Duodenal mucosa (tissue), 2 donors: ENCODE data around the gene SLK.
A peak's percentile ranks its signal among the peaks of the same experiment; 100 is the strongest.

ENCODE experiments used
- H3K27ac ChIP-seq: one replicate; pipeline ENCODE4 v1.7.0; 2013; ENCODE audit warnings: low read depth, low read length
- H3K27me3 ChIP-seq, 2 donors: one replicate each; pipeline ENCODE4 v1.7.0; 2013; ENCODE audit warnings: low read length in 2 of 2, control low read depth in 1 of 2; ENCODE audit not compliant: insufficient read depth in 2 of 2, control insufficient read depth in 1 of 2
- H3K36me3 ChIP-seq, 2 donors: one replicate each; pipeline ENCODE4 v1.7.0; 2013; ENCODE audit warnings: low read length in 2 of 2, control low read depth in 1 of 2; ENCODE audit not compliant: insufficient read depth in 2 of 2, control insufficient read depth in 1 of 2
- H3K4me1 ChIP-seq, 2 donors: one replicate each; pipeline ENCODE4 v1.7.0; 2013; ENCODE audit warnings: low read length in 2 of 2, control low read depth in 1 of 2; ENCODE audit not compliant: insufficient read depth in 2 of 2, control insufficient read depth in 1 of 2
- H3K4me3 ChIP-seq, 2 donors: one replicate each; pipeline ENCODE4 v1.7.0; 2013; ENCODE audit warnings: low read length in 2 of 2, low read depth in 1 of 2
- H3K9ac ChIP-seq, 2 donors: one replicate each; pipeline ENCODE4 v1.7.0; 2013; ENCODE audit warnings: low read length in 2 of 2, low read depth in 1 of 2
- H3K9me3 ChIP-seq, 2 donors: one replicate each; pipeline ENCODE4 v1.7.0; 2013; ENCODE audit warnings: low read length in 2 of 2, control low read depth in 1 of 2; ENCODE audit not compliant: control insufficient read depth in 1 of 2

The SLK gene

GRCh38 chr10:104045151-104046089 lies 78.5 kb downstream of the SLK start:
- Histone ChIP-seq H3K4me3 (no peak overlapping the region), H3K27me3 (no peaks in the 10 kb centered on the region), H3K9ac (no peak overlapping the region), H3K36me3 (no peaks in the 10 kb centered on the region), H3K4me1 (peaks cover 15 to 20% of the 10 kb centered on the region in 2 donors), H3K9me3 (no peaks in the 10 kb centered on the region), H3K27ac (no peak overlapping the region)

GRCh38 chr10:104046651-104047050 lies 79.7 kb downstream of the SLK start:
- Histone ChIP-seq H3K4me1 (peaks cover 26 to 32% of the 10 kb centered on the region in 2 donors), H3K4me3 (no peak overlapping the region)

DNA sequence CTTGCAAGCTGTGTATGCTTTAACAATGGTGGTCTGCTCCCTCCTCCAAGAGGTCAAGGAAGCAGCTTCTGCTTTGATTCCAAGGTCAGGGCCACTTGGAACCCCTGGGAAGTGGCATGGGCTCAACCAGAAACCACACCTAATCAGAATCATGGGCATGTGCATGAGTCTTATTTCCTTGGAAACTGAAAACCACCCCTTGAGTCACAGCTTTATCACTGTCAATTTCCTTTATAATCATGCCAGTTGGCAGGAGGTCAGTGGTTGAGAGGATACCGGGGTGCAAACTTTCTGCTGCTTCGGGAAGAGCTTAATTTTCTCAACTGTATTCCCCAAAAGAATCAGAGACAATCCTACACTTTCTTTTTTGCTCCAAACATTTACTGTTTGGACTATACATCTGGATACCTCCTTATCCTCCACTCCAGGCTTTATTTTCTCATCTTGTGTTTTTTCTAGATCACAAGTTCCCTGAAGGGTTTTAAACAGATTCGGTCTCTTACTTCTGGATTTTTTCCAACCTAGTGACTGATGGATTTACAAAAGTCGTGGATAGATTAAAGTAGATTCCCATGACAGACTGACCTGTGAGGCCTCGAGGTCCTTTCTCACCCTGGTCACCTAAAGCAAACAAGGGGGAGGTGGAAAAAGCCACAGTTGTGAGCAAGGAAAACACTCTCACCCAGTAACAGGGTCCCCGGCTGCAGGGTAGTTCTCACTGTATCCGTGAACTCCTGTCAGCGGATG lies 82.7 kb downstream of the SLK start:
- no peak overlapping the region for H3K9ac ChIP-seq
- H3K27ac ChIP-seq, result no peak overlapping the region

More at GRCh38 chr10:104046651-104047050, 79.7 kb downstream of the SLK start:
- no peaks in the 10 kb centered on the region for H3K27me3 ChIP-seq
- no peaks in the 10 kb centered on the region for H3K36me3 ChIP-seq
- H3K9ac ChIP-seq, result no peak overlapping the region
- no peaks in the 10 kb centered on the region for H3K9me3 ChIP-seq
- no peak overlapping the region for H3K27ac ChIP-seq

DNA sequence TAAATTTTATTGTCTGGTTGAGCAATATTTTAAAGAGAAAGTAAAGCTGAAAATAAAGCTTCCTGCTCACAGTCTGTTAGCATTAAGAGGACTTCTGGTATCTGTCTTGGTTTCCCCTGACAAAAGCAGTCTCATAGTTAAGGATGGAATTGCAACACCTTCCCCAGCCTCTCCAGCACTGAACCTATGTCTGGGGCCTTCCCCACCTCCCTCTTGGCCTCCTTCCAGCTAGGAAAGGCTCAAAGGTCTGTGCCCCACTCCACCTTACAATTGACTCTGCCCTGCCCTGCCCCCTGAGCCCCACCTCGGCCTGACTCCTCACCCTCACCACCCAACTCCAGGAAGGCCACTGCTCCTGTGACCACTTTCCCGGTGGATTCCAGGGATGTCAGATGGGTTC lies 85.5 kb downstream of the SLK start:
- no peaks in the 10 kb centered on the region for H3K27me3 ChIP-seq
- no peaks in the 10 kb centered on the region for H3K36me3 ChIP-seq
- H3K27ac ChIP-seq, result peak overlapping the region; percentile 77
- H3K4me3 ChIP-seq, result peak overlapping the region in 1 of 2 donors; percentile 49
- H3K4me1 ChIP-seq, result peaks cover 44 to 49% of the 10 kb centered on the region in 2 donors
- peak overlapping the region; percentile 48 to 54 for H3K9ac ChIP-seq
- no peaks in the 10 kb centered on the region for H3K9me3 ChIP-seq

More for the DNA sequence above, 82.7 kb downstream of the SLK start:
- Histone ChIP-seq H3K4me1 (peaks cover 44 to 49% of the 10 kb centered on the region in 2 donors), H3K36me3 (no peaks in the 10 kb centered on the region), H3K9me3 (no peaks in the 10 kb centered on the region), H3K27me3 (no peaks in the 10 kb centered on the region), H3K4me3 (no peak overlapping the region)

- Histone ChIP-seq H3K27me3 (no peaks in the 10 kb centered on the region), H3K9me3 (no peaks in the 10 kb centered on the region), H3K9ac (peak overlapping the region; percentile 48 to 54), H3K27ac (peak overlapping the region; percentile 77), H3K4me3 (peak overlapping the region in 1 of 2 donors; percentile 49), H3K36me3 (no peaks in the 10 kb centered on the region), H3K4me1 (peaks cover 44 to 49% of the 10 kb centered on the region in 2 donors)
Observed at GRCh38 chr10:104053201-104053600, 86.3 kb downstream of the SLK start.

DNA sequence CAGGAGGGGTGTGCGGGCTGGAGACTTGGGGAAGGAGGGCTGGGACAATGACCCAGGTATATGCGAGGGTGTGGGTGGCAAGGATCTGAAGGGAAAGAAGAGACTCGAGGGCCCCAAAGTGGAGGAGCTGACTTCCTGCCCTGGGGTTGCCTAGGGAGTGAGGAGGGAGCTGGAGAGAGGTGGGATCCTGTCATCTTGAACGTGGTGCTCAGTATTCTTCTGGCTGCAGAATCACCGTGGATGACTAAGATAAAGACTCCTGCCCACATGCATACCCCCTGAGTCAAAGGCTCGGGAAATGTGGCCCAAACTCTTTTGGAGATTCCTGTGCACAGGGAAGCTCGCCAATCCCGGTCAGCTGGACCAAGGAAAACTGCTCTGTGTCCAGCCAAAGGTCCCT lies 87.5 kb downstream of the SLK start:
- Histone ChIP-seq H3K36me3 (no peaks in the 10 kb centered on the region), H3K27me3 (no peaks in the 10 kb centered on the region), H3K4me1 (peaks cover 37 to 39% of the 10 kb centered on the region in 2 donors), H3K9ac (no peak overlapping the region), H3K4me3 (no peak overlapping the region), H3K9me3 (no peaks in the 10 kb centered on the region), H3K27ac (no peak overlapping the region)

DNA sequence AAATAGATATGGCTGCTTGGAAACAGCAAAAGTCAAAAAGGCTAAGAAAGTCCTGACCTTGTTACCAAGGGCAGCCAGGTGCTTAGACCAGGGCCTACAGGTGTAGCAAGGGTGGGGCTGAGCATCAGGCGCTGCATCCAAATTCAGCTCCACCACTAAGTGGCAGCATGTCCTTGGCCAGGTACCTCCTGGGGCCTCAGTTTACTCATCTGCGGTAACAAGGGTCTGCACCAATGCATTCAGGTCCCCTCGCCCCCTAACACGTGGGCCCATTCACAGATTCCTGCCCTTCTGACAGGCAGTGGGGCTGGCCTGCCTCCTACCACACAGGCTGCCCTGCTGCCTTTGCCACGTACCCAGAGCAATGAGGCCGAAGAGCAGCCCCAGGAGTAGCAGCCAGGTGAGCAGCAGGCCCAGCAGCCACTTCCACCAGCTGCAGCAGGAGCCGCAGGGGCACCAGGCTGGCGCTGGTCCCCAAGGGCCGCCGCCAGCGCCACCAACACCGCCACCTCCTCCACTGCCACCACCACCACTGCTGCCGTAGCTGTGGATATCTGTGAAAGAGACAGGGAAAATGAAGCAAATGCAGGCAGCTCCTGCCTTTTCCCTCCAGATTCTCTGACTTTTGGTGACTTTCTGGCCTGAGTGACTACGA lies 89.8 kb downstream of the SLK start:
- Histone ChIP-seq H3K4me3 (no peak overlapping the region), H3K4me1 (peaks cover 16 to 17% of the 10 kb centered on the region in 2 donors), H3K27me3 (no peaks in the 10 kb centered on the region), H3K9ac (no peak overlapping the region), H3K36me3 (no peaks in the 10 kb centered on the region), H3K9me3 (no peaks in the 10 kb centered on the region), H3K27ac (no peak overlapping the region)

DNA sequence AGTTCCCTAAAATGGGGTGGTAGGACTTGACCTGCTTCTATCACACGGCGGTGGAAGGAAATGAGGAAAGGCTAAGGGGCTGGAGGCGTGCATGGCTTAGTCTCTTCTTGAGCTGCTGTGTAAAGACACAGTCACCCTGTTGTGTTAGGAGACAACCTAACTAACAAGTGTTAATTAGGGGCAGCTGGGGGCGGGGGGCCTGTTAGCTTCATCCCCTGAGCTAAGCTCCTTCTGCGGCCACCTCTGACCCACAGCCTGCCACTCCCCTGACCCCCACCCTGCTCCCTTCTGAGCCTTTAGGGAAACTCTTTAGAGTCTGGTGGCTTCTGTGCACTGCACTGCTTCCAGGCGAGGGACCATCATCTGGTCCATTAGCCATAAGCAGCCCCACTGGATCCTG lies 90.8 kb downstream of the SLK start:
- no peak overlapping the region for H3K4me3 ChIP-seq
- no peaks in the 10 kb centered on the region for H3K36me3 ChIP-seq
- H3K4me1 ChIP-seq, result peaks cover 9% of the 10 kb centered on the region in 2 donors
- no peak overlapping the region for H3K27ac ChIP-seq
- H3K9me3 ChIP-seq, result no peaks in the 10 kb centered on the region
- no peaks in the 10 kb centered on the region for H3K27me3 ChIP-seq
- H3K9ac ChIP-seq, result no peak overlapping the region

- H3K4me1 ChIP-seq, result no peaks in the 10 kb centered on the region
- no peak overlapping the region for H3K27ac ChIP-seq
- H3K36me3 ChIP-seq, result no peaks in the 10 kb centered on the region
- no peak overlapping the region for H3K9ac ChIP-seq
- H3K27me3 ChIP-seq, result no peaks in the 10 kb centered on the region
- H3K9me3 ChIP-seq, result no peaks in the 10 kb centered on the region
- H3K4me3 ChIP-seq, result no peak overlapping the region
Observed at GRCh38 chr10:104059364-104059763, 92.4 kb downstream of the SLK start.

DNA sequence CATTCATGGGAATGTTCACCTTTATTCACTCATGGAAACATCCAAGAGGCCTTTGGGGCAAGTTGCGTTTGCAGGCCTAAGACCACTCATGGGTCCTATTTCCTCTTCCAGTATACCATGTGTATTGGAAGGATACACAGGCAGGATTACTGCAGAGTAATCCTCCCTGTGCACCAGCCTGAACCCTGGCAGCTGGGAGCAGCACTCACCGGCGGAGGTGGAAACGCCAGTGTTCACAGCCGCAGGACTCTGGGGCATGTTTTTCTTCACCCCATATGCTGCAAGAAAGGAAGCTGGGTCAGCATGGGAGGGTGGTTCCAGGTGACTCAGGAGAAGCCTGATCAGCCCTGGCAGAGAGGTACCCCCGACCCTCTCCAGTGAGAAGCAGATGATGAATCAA lies 94.3 kb downstream of the SLK start:
- H3K9me3 ChIP-seq, result no peaks in the 10 kb centered on the region
- no peaks in the 10 kb centered on the region for H3K4me1 ChIP-seq
- H3K9ac ChIP-seq, result no peak overlapping the region
- no peak overlapping the region for H3K4me3 ChIP-seq
- H3K27ac ChIP-seq, result no peak overlapping the region
- no peaks in the 10 kb centered on the region for H3K36me3 ChIP-seq
- H3K27me3 ChIP-seq, result no peaks in the 10 kb centered on the region
